ENCODE measurements around the gene BNC2.

The BNC2 gene

DNA sequence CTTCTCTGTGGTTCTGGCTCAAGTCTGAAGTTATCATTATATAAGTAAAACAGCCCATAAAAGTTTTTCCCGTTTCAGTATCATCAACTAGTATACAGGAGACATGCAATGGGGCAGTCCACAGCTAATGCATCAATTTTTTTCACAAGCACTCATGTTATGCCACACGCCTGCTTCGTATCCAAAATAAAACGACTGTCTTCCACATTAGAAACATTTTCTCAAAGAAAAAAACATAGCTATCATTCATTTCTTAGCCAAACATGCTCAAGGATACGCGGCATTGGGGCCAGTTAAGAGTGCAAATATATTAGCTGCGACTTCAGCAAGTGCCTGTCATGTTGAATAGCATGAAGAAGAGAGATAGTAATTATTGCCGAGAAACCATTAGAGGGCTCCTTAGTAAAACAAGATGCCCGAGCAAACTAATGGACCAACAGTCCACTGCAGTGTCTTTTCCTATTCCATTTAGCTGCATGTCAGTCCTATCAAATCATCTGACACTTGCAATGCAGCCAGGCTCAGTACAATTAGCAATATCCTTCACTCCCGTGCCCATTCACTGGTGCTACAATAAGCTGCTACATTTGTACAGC is 68.5 kb downstream of the BNC2 start:
- no peak overlapping the region for H3K4me3 ChIP-seq (ENCODE audit: severe bottlenecking)
- no peaks in the 10 kb centered on the region for H3K9me3 ChIP-seq (ENCODE audit: severe bottlenecking)
- TF ChIP-seq, protein P1, sequence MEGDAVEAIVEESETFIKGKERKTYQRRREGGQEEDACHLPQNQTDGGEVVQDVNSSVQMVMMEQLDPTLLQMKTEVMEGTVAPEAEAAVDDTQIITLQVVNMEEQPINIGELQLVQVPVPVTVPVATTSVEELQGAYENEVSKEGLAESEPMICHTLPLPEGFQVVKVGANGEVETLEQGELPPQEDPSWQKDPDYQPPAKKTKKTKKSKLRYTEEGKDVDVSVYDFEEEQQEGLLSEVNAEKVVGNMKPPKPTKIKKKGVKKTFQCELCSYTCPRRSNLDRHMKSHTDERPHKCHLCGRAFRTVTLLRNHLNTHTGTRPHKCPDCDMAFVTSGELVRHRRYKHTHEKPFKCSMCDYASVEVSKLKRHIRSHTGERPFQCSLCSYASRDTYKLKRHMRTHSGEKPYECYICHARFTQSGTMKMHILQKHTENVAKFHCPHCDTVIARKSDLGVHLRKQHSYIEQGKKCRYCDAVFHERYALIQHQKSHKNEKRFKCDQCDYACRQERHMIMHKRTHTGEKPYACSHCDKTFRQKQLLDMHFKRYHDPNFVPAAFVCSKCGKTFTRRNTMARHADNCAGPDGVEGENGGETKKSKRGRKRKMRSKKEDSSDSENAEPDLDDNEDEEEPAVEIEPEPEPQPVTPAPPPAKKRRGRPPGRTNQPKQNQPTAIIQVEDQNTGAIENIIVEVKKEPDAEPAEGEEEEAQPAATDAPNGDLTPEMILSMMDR (IDR thresholded peaks at IDR 0.05; ENCODE audit: poor library complexity, severe bottlenecking): no peak
- H3K4me1 ChIP-seq (ENCODE audit: insufficient read depth, poor library complexity, severe bottlenecking): no peaks in the 10 kb centered on the region
- H3K27ac ChIP-seq (ENCODE audit: poor library complexity, severe bottlenecking): no peak overlapping the region
- H3K27me3 ChIP-seq (ENCODE audit: insufficient read depth, poor library complexity, severe bottlenecking): no peaks in the 10 kb centered on the region
- DNase-seq (ENCODE audit: low spot score) (no peak), ATAC-seq (ENCODE audit: low read depth) (no peak)
- no peaks in the 10 kb centered on the region for H3K36me3 ChIP-seq (ENCODE audit: low read depth)

DNA sequence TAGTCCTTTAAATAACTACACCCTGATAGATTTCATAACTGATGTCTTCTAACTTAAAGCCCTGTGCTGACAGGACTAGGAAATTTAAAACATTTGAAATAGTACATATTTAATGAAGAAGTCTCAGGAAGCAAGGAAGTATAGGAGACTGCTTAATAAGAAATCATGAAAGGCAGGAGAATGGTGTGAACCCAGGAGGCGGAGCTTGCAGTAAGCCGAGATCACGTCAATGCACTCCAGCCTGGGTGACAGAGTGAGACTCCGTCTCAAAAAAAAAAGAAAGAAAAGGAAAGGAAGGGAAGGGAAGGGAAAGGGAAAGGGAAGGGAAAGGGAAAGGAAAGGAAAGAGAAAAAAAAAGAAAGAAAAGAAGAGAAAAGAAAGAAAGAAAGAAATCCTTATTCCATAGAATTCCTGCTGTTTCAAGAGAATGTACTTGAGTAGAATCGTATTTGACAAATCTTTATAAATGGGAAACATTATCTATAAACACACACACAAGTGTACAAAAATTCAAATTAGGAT is 74.1 kb downstream of the BNC2 start:
- ATAC-seq (ENCODE audit: low read depth) (no peak), DNase-seq (ENCODE audit: low spot score) (no peak)
- Histone ChIP-seq H3K36me3 (ENCODE audit: low read depth) (no peaks in the 10 kb centered on the region), H3K27me3 (ENCODE audit: insufficient read depth, poor library complexity, severe bottlenecking) (no peaks in the 10 kb centered on the region), H3K27ac (ENCODE audit: poor library complexity, severe bottlenecking) (no peak overlapping the region), H3K9me3 (ENCODE audit: severe bottlenecking) (no peaks in the 10 kb centered on the region), H3K4me3 (ENCODE audit: severe bottlenecking) (no peak overlapping the region), H3K4me1 (ENCODE audit: insufficient read depth, poor library complexity, severe bottlenecking) (no peaks in the 10 kb centered on the region)
- TF ChIP-seq, protein P1 (IDR thresholded peaks at IDR 0.05; ENCODE audit: poor library complexity, severe bottlenecking): no peak

DNA sequence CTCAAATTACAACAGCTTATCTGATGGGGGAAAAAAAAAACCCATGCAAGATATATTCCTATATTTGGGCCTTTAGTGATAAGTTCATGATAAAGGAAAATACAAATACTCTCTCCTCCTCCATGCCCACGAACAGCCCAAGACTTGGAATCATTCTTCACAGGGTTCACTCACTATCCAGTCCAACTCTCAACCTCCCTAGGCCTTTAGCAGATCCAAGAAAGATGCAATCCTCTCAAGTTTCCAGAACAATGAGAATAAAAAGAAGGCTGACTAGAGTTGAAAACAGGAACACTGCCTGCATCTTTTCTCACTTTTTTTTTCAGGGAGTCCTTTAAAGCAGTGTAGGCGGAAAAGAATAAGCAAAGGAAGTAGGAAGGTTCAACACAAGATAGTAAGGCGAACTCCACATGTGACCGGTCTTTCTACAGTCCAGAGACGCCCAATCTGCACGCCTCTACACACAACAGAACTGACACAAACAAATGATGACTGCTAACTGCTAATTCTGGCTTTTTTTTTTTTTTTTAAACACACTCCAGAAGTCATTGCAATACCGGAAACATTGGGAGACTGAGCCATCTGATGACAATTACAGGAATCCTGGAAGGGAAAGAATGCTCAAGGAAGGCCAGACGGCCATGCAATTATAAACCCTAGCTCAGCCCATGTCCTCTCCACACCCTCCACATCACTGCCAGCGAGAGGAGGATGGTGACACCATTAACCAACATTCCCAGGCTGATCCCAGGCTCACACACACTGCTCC is 75.4 kb downstream of the BNC2 start:
- H3K9me3 ChIP-seq (ENCODE audit: severe bottlenecking): no peaks in the 10 kb centered on the region
- no peaks in the 10 kb centered on the region for H3K4me1 ChIP-seq (ENCODE audit: insufficient read depth, poor library complexity, severe bottlenecking)
- H3K36me3 ChIP-seq (ENCODE audit: low read depth): no peaks in the 10 kb centered on the region
- DNase-seq (ENCODE audit: low spot score): no peak
- no peak for ATAC-seq (ENCODE audit: low read depth)
- TF ChIP-seq, protein P1 (IDR thresholded peaks at IDR 0.05; ENCODE audit: poor library complexity, severe bottlenecking): no peak
- H3K27me3 ChIP-seq (ENCODE audit: insufficient read depth, poor library complexity, severe bottlenecking): no peaks in the 10 kb centered on the region
- no peak overlapping the region for H3K4me3 ChIP-seq (ENCODE audit: severe bottlenecking)
- H3K27ac ChIP-seq (ENCODE audit: poor library complexity, severe bottlenecking): no peak overlapping the region

DNA sequence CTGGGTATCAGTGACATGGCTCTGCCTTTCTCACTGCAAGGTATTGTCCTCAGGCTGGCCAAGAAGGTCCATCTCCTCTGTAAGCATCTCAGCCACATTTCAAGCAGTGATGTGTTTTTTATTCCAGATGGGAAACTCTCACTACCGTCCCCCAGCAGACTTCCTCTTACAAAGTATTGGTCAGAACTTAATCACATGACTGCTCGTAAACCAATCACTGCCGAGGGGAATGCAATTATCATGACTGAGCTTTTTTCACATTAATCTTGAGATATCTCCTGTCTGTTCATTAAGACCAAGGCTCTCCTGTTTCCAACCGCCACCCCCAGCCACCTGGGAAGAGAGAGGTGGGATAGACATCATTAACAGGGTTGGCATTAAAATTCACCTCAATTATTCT is 76.4 kb downstream of the BNC2 start:
- Histone ChIP-seq H3K36me3 (ENCODE audit: low read depth) (no peaks in the 10 kb centered on the region), H3K4me3 (ENCODE audit: severe bottlenecking) (no peak overlapping the region), H3K4me1 (ENCODE audit: insufficient read depth, poor library complexity, severe bottlenecking) (no peaks in the 10 kb centered on the region), H3K27ac (ENCODE audit: poor library complexity, severe bottlenecking) (no peak overlapping the region), H3K9me3 (ENCODE audit: severe bottlenecking) (no peaks in the 10 kb centered on the region), H3K27me3 (ENCODE audit: insufficient read depth, poor library complexity, severe bottlenecking) (no peaks in the 10 kb centered on the region)
- ATAC-seq (ENCODE audit: low read depth) (no peak), DNase-seq (ENCODE audit: low spot score) (no peak)
- TF ChIP-seq, protein P1 (IDR thresholded peaks at IDR 0.05; ENCODE audit: poor library complexity, severe bottlenecking): no peak

DNA sequence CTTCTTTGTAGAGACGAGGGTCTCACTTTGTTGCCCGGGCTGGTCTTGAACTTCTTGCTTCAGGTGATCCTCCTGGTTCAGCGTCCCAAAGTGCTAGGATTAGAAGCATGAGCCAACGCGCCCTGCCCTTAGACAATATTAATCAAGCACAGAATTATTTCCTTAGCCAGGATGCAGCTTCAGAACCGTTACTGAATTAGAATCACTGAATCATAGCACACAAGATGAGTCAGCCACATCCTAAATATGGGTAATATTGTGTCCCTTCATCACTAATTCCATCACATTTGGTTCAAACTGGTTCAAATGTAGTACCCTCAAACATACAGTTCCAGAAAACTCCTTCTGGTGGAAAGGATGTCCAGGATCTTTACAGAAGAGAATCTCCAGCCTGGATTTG is 82.7 kb downstream of the BNC2 start:
- Histone ChIP-seq H3K4me3 (ENCODE audit: severe bottlenecking) (no peak overlapping the region), H3K4me1 (ENCODE audit: insufficient read depth, poor library complexity, severe bottlenecking) (no peaks in the 10 kb centered on the region), H3K36me3 (ENCODE audit: low read depth) (no peaks in the 10 kb centered on the region), H3K27ac (ENCODE audit: poor library complexity, severe bottlenecking) (no peak overlapping the region), H3K27me3 (ENCODE audit: insufficient read depth, poor library complexity, severe bottlenecking) (peaks cover 4% of the 10 kb centered on the region), H3K9me3 (ENCODE audit: severe bottlenecking) (no peaks in the 10 kb centered on the region)
- TF ChIP-seq, protein P1 (IDR thresholded peaks at IDR 0.05; ENCODE audit: poor library complexity, severe bottlenecking): no peak
- ATAC-seq (ENCODE audit: low read depth): no peak
- DNase-seq (ENCODE audit: low spot score): no peak

Measured in RWPE2 (cell line).